ENCODE results near the gene KRT13.

GRCh38 chr17:41548844-41549595 lies 43.6 kb upstream of the KRT13 start:
- TF ChIP-seq POLR2A (IDR thresholded peaks at IDR 0.05) (no peak), CTCF (IDR thresholded peaks at IDR 0.05) (peak; percentile 59 to 91 (median 81)), EP300 (IDR thresholded peaks at IDR 0.05) (no peak), POLR2AphosphoS5 (IDR thresholded peaks at IDR 0.05) (no peak)

All from sigmoid colon (tissue), 4 donors.